Measurements from ENCODE around the gene IQSEC1.

The IQSEC1 gene

GRCh38 chr3:13055634-13056033 lies 17.6 kb downstream of the IQSEC1 start:
- no peak for DNase-seq (ENCODE audit: low read depth)
- no peak overlapping the region for H3K4me3 ChIP-seq (ENCODE audit: low read depth, low read length)

GRCh38 chr3:13054341-13055285 lies 18.6 kb downstream of the IQSEC1 start:
- H3K4me3 ChIP-seq (ENCODE audit: low read depth, low read length) = no peak overlapping the region
- no peak for DNase-seq (ENCODE audit: low read depth)

GRCh38 chr3:13053893-13054292 lies 19.3 kb downstream of the IQSEC1 start:
- no peak for DNase-seq (ENCODE audit: low read depth)
- no peak overlapping the region for H3K4me3 ChIP-seq (ENCODE audit: low read depth, low read length)

DNA sequence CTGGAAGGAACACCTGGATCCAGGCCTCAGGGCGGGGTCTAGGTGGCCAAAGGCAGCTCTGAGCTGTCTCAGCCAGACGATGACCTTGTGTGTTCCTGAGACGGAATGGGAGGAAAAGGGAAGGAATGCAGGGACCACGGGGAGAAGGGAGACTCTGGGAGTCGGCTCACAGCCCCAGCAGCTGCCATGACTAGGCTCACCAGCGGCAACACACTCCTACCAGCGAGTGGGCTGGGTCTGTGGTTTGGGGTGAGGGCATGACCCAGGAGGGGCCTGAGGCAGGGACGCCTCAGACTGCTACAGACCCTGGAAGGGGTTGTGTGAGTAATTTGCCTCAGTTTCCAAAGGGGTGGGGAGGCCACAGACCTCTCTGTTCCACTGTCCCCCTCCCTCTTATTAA lies 19.8 kb downstream of the IQSEC1 start:
- DNase-seq (ENCODE audit: low read depth) = no peak
- H3K4me3 ChIP-seq (ENCODE audit: low read depth, low read length) = no peak overlapping the region

DNA sequence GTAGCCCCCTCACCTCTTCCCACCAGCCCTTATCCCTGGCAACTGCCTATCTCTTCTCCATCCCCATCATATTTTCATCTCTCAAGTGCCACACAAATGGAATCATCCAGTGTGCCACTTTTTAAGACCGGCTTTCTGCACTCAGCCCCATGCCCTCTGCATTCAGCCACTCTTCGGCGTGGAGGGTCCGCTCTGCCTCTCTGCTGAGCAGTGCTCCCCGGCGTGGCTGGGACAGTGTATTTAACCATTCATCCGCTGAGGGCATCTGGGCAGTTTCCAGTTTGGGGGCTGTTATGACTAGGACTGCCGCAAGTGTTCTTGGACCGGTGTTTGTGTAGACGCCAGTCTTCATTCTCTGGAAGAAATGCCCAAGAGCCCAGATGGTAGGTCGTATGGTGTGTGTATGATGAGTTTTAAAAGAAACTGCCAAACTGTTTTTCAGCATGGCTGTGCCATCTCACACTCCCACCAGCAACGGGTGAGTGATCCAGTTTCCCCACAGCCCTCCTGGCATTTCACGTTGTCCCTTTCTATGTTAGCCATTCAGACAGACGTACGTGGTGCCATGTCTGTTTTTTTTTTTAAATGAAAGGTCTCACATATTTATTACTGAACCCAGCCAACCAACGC lies 20.9 kb downstream of the IQSEC1 start:
- no peak overlapping the region for H3K4me3 ChIP-seq (ENCODE audit: low read depth, low read length)
- no peak for DNase-seq (ENCODE audit: low read depth)

DNA sequence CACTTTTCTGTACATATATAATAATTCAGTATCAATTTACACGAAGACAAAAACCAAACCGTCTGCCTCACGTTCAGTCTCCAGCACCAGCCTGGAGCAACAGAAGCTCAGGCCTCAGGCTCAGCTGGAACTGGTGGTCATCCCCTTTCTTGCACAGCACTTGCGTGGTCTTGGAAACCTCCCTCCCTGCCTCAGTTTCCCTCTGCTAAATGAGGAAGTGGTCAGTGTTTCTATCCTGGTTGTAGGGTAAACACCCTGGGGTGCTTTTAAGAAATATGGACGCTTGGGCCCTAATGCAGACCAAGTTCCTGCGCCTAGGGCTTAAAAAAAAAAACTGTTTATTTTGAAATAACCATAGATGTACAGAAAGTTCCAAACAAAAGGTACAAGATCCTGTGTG lies 21.6 kb downstream of the IQSEC1 start:
- no peak overlapping the region for H3K4me3 ChIP-seq (ENCODE audit: low read depth, low read length)
- DNase-seq (ENCODE audit: low read depth) = no peak

- no peak overlapping the region for H3K4me3 ChIP-seq (ENCODE audit: low read depth, low read length)
- no peak for DNase-seq (ENCODE audit: low read depth)
Observed at GRCh38 chr3:13051066-13051465, 22.2 kb downstream of the IQSEC1 start.

DNA sequence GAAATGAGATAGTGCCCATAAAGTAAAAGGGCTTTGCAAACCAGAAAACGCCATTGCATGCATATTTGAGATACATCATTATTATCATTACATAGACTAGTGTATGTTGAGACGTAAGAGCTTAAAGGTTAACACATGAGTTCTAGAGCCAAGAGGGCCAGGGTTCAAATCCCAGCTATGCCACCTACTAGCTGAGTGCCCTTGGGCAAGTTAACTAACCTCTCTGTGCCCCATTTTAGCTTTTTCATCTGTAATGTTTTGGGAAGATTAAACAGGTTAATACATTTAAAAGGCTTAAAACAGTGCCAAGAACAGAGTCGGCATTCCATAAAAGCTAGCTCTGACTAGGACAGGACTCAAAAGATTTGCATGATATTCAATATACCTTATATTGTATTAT lies 22.8 kb downstream of the IQSEC1 start:
- H3K4me3 ChIP-seq (ENCODE audit: low read depth, low read length) = no peak overlapping the region
- no peak for DNase-seq (ENCODE audit: low read depth)

GRCh38 chr3:13049400-13049799 lies 23.8 kb downstream of the IQSEC1 start:
- DNase-seq (ENCODE audit: low read depth) = no peak
- no peak overlapping the region for H3K4me3 ChIP-seq (ENCODE audit: low read depth, low read length)

GRCh38 chr3:13047296-13048165 lies 25.7 kb downstream of the IQSEC1 start:
- H3K4me3 ChIP-seq (ENCODE audit: low read depth, low read length) = no peak overlapping the region
- DNase-seq (ENCODE audit: low read depth) = no peak

- no peak overlapping the region for H3K4me3 ChIP-seq (ENCODE audit: low read depth, low read length)
- no peak for DNase-seq (ENCODE audit: low read depth)
Observed at GRCh38 chr3:13046569-13047274, 26.5 kb downstream of the IQSEC1 start.

GRCh38 chr3:13045904-13046568 lies 27.2 kb downstream of the IQSEC1 start:
- H3K4me3 ChIP-seq (ENCODE audit: low read depth, low read length) = no peak overlapping the region
- DNase-seq (ENCODE audit: low read depth) = no peak

GRCh38 chr3:13045241-13045903 lies 27.9 kb downstream of the IQSEC1 start:
- no peak overlapping the region for H3K4me3 ChIP-seq (ENCODE audit: low read depth, low read length)
- DNase-seq (ENCODE audit: low read depth) = no peak

DNA sequence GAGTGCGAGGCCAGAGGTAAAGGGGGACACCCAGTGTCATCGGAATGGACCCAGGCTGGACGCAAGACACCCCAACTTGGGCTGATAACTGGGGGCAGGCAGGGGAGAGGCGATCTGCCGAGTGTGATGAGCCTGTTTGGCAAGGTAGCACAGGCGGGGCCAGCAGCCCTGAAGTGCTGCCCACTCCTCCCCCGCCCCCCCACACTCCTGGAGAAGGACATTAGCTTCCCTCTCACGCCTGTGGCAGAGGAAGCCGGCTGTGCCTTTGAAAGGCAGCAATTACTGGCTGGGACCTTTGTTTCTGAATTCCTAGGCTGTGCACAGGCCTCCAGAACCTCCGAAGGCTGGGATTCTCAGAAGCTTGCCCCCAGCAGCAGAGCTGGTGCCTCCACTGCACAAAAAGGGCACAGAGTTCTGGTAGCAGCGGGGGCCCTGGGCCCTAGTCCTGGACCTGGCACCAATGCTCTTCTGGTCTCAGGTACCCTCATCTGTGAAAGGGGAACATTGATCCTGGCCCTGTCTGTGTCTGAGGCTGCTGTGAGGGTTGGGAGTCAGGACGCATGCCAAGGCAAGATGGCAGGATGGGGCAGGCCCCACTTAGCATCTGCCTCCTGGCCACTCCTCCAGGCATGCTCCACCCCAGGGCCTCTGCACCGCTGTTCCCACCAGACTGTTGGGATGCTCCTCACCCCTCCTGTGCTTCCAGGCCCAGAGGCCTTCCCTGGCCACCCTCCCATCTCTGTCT lies 28.6 kb downstream of the IQSEC1 start:
- H3K4me3 ChIP-seq (ENCODE audit: low read depth, low read length) = no peak overlapping the region
- DNase-seq (ENCODE audit: low read depth) = no peak

- no peak for DNase-seq (ENCODE audit: low read depth)
- no peak overlapping the region for H3K4me3 ChIP-seq (ENCODE audit: low read depth, low read length)
Observed at GRCh38 chr3:13043656-13044055, 29.6 kb downstream of the IQSEC1 start.

- H3K4me3 ChIP-seq (ENCODE audit: low read depth, low read length) = no peak overlapping the region
- no peak for DNase-seq (ENCODE audit: low read depth)
Observed at GRCh38 chr3:13042715-13043271, 30.4 kb downstream of the IQSEC1 start.

DNA sequence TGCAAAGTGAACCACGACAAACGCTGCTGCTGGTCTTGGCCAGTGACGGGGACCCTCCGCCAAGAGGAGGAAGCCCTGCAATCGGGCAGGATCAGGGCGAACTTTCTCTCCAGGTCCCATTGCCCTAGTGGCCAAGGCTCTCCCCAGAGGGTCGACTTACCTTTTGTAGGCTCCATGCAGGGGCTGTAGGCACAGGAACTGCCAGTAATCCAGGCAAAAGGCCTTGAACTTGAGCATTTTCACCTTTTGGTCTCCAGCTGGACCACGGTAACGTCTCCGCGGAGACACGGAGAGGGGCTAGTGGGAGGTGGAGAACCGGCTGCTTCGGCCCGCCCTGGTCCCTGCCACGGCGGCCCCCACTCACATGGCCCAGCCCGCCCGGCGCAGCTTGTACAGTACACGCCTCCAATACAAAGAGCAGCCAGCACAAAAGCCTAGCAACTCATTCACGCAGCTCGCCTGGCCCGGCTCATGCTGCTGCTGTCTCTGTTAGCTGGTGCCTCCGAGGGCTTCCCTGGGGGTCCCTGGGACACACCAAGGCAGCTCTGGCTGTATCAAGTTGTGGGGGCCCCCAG lies 31.0 kb downstream of the IQSEC1 start:
- DNase-seq (ENCODE audit: low read depth) = no peak
- no peak overlapping the region for H3K4me3 ChIP-seq (ENCODE audit: low read depth, low read length)
